ENCODE results near the gene SHMT2. TPM values are rescaled to one million over a fixed set of nuclear protein-coding genes. Genes with fewer than 3 reads are reported as not detected.
A peak's percentile ranks its signal among the peaks of the same experiment; 100 is the strongest.
"Not testable (repeated sequence)": the region's sequence is repeated elsewhere in the genome, so short reads cannot be mapped to it uniquely, and the experiment has no call there.

The SHMT2 gene
- total RNA-seq, 1 donor from 2014 or later: 490 TPM

DNA sequence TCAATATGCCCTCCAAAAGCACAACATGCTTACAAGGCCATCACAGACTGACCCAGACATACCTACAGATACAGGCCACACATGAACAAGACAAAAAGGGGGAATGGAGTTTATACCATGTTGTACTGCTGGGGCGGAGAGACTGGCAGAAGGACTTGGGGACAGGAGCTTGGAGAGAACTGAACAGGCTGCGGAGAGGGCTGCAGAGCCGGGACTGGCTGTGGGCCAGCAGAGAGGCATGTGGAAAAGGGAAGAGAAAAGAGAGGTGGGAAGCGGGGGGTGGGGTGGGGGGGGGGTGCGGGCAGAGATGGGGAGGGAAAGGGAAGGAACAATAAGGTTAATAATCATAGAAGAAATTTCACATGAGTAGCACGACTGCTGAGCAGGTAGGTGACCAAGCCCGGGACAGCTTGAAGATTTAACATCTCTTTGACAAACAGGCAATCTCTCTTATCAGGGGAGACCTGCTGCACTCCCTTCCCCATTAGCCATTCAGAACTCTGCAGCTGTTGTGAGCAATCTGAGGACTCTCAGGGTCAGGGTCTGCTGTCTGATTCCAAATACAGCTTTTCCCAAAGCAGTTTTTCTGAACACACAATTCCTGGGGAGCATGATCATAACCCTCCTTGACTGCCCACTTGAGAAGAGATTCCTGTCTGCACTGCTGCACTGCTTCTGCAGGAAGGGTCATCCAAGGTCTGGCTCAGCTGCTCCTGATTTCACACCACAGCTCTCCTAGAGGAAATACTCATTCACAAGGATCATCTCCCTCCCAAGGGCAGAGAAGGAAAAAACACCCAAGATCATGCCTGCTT lies 43.0 kb downstream of the SHMT2 start:
- H3K36me3 ChIP-seq (ENCODE audit: control insufficient read depth, insufficient read depth, low read length): peaks cover 1% of the 10 kb centered on the region
- no peaks in the 10 kb centered on the region for H3K27me3 ChIP-seq (ENCODE audit: control insufficient read depth, insufficient read depth, low read length)
- TF ChIP-seq, protein P1, sequence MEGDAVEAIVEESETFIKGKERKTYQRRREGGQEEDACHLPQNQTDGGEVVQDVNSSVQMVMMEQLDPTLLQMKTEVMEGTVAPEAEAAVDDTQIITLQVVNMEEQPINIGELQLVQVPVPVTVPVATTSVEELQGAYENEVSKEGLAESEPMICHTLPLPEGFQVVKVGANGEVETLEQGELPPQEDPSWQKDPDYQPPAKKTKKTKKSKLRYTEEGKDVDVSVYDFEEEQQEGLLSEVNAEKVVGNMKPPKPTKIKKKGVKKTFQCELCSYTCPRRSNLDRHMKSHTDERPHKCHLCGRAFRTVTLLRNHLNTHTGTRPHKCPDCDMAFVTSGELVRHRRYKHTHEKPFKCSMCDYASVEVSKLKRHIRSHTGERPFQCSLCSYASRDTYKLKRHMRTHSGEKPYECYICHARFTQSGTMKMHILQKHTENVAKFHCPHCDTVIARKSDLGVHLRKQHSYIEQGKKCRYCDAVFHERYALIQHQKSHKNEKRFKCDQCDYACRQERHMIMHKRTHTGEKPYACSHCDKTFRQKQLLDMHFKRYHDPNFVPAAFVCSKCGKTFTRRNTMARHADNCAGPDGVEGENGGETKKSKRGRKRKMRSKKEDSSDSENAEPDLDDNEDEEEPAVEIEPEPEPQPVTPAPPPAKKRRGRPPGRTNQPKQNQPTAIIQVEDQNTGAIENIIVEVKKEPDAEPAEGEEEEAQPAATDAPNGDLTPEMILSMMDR (IDR thresholded peaks at IDR 0.05; ENCODE audit: insufficient read depth, low read length, poor library complexity, severe bottlenecking): no peak
- no peak for DNase-seq (ENCODE audit: low read depth)
- H3K4me3 ChIP-seq (ENCODE audit: low read depth, low read length): no peak overlapping the region

DNA sequence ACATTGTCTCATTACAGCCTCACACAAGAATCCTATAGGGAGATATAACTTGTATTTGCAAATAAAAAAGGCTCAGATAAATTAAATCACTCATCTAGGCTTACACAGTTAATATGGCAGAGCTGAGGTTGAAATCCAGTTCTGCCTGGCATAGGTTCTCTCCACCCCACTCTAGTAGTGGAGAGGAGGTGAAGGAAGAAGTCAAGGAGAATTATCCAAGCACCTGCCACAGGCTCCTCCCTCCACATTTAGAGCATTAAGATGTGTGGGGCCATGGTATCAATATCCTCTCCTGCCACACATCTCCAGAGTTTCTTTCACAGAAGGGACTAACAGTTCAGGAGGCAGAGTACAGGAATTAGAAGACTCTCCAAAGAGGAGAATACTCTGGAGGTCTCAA lies 44.0 kb downstream of the SHMT2 start:
- no peaks in the 10 kb centered on the region for H3K27me3 ChIP-seq (ENCODE audit: control insufficient read depth, insufficient read depth, low read length)
- no peak overlapping the region for H3K4me3 ChIP-seq (ENCODE audit: low read depth, low read length)
- no peak for DNase-seq (ENCODE audit: low read depth)
- peaks cover 1% of the 10 kb centered on the region for H3K36me3 ChIP-seq (ENCODE audit: control insufficient read depth, insufficient read depth, low read length)
- TF ChIP-seq, protein P1 (IDR thresholded peaks at IDR 0.05; ENCODE audit: insufficient read depth, low read length, poor library complexity, severe bottlenecking): no peak

DNA sequence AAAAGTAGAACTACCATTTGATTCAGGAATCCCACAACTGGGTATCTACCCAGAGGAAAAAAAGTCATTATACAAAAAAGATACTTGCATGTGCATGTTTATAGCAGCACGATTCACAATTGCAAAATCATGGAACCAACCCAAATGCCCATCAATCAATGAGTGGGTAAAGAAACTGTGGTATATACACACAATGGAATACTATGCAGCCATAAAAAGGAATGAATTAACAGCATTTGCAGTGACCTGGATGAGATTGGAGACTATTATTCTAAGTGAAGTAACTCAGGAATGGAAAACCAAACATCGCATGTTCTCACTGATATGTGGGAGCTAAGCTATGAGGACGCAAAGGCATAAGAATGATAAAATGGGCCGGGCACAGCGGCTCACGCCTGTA lies 46.7 kb downstream of the SHMT2 start:
- not testable (repeated sequence) for DNase-seq (ENCODE audit: low read depth); H3K4me3 ChIP-seq (ENCODE audit: low read depth, low read length); H3K27me3 ChIP-seq (ENCODE audit: control insufficient read depth, insufficient read depth, low read length); H3K36me3 ChIP-seq (ENCODE audit: control insufficient read depth, insufficient read depth, low read length)

DNA sequence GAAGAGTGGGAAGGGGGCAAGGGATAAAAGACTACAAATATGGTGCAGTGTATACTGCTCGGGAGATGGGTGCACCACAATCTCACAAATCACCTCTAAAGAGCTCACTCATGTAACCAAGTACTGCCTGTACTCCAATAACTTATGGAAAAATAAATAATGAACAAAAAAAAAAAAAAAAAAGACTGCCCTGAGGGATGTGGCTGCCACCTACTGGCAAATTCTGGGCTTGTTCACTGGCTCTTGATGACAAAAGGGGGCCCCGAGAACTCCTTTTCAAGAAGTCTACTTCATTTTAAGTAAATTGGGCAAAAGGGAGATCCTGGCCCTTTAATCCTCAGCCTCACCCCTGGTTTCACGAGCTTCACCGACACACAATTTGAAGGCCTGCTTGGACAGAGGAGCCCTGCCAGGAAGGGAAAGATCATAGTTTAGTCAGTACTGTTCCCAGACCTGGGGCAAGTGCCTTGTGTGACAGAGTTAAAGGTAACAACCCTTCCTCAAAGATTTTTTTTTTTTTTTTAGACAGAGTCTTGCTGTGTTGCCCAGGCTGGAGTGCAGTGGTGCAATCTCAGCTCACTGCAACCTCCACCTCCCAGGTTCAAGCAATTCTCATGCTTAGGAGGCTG lies 47.5 kb downstream of the SHMT2 start:
- Histone ChIP-seq H3K4me3 (ENCODE audit: low read depth, low read length) (no peak overlapping the region), H3K36me3 (ENCODE audit: control insufficient read depth, insufficient read depth, low read length) (no peaks in the 10 kb centered on the region), H3K27me3 (ENCODE audit: control insufficient read depth, insufficient read depth, low read length) (no peaks in the 10 kb centered on the region)
- no peak for DNase-seq (ENCODE audit: low read depth)
- TF ChIP-seq, protein P1 (IDR thresholded peaks at IDR 0.05; ENCODE audit: insufficient read depth, low read length, poor library complexity, severe bottlenecking): peak; percentile 45

DNA sequence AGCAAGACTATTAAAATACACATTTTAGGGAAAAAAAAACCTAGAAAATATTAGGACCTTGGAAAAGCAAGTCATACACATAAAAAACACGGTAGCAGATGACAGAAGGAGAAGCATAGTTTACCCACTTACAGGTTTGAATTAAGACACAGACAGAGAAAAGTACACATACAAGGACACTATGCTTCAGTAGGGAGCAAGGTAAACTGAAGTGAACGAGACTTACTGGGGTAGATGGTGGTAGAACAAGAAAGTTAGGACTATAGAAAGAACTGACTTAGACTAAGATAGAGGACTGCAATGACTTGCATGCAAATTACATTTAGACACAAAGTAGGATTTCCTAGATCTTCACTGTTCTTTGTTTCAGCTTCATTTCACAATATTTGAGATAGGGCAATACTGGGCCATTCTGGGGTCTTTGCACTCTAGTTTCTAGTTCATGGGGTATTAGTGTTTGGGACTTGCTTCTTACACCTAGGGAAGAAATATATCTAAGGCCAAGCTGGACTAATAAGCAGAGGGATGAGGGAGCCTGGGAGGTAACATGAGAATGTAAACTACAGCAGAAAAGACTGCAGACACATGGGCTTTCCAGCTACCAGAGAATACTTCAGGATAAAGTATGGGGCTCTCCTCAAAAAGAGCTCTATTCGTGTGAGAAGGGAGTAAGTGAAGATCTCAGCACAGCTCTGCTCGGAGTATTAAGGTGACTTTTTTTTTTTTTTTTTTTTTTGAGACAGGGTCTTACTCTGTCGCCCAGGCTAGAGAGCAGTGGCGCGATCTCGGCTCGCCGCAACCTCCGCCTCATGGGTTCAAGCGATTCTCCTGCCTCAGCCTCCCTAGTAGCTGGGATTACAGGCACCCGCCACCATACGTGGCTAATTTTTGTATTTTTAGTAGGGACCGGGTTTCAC lies 49.2 kb downstream of the SHMT2 start:
- DNase-seq (ENCODE audit: low read depth): no peak
- H3K4me3 ChIP-seq (ENCODE audit: low read depth, low read length): no peak overlapping the region
- TF ChIP-seq, protein P1 (IDR thresholded peaks at IDR 0.05; ENCODE audit: insufficient read depth, low read length, poor library complexity, severe bottlenecking): no peak
- no peaks in the 10 kb centered on the region for H3K27me3 ChIP-seq (ENCODE audit: control insufficient read depth, insufficient read depth, low read length)
- no peaks in the 10 kb centered on the region for H3K36me3 ChIP-seq (ENCODE audit: control insufficient read depth, insufficient read depth, low read length)
